DMS 273 (cell line): ENCODE data around the gene DNMT3A.
A peak's percentile ranks its signal among the peaks of the same experiment; 100 is the strongest.

Source experiments
- DNase-seq: peaks from one replicate; lab custom pipeline; 2025; ENCODE audit not compliant: unreplicated experiment; lab: John Stamatoyannopoulos, UW

DNMT3A gene

DNA sequence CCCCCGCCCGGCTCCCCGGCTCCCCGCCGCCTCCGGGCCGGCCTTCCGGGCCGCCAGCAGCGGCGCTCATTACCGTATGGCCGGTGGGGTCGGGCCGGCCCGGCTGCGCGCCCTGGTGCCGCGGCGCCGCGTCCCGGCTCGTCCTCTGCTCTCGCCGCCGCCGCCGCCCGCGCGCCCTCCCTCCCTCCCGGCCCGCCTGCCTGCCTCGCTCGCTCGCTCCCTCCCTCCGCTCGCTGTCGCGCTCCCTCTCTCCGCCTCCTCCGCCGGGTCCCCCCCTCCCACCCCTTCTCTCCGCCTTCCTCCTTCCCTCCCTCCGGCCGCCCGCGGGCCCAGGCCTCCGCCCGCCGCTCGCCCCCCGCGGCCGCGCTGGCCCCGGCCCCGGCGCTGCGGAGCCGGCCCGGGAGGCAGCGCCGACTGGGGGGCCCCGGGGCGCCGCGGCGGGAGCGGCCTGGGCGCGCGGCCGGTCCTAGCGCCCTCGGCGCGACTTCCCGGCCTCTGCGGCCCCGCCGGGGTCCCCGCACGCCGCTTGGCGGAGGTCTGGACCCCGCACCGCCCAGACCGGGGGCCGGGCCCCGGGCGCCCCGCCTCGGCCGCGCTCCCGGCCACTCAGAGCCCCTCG is at the start of gene DNMT3A:
DNMT3A (minus strand) TSS at position 173 of the 619 bp plus-strand sequence. CDS start 27,941 bp downstream, outside the sequence.
- DNase-seq, result peak; percentile 87

- no peak for DNase-seq
Observed at GRCh38 chr2:25389161-25389560, 47.4 kb upstream of the DNMT3A start.

DNA sequence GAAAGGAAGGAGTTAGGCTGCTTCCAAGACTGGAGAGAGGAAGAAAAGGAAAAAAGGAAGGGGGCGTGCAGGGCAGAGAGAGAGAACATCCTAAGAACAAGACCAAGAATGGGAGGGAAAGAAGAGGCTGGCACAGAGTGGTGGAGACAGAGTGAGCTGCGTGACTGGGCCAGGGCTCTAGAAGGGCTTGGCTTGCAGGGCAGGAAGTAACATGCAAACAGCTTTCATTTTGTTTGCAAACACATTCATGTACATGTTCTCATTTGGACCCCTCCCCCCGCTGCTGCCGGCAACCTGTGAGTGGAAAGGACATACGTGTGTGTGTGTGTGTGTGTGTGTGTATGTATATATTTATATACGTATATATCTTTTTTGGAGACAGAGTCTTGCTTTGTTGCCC is 46.8 kb upstream of the DNMT3A start:
- DNase-seq, result no peak

GRCh38 chr2:25387876-25388449 is 46.2 kb upstream of the DNMT3A start:
- no peak for DNase-seq

GRCh38 chr2:25386971-25387875 is 45.5 kb upstream of the DNMT3A start:
- DNase-seq, result no peak

- no peak for DNase-seq
Observed at GRCh38 chr2:25385910-25386309, 44.2 kb upstream of the DNMT3A start.

GRCh38 chr2:25383806-25384205 is 42.1 kb upstream of the DNMT3A start:
- no peak for DNase-seq

GRCh38 chr2:25381502-25381901 is 39.8 kb upstream of the DNMT3A start:
- no peak for DNase-seq

DNA sequence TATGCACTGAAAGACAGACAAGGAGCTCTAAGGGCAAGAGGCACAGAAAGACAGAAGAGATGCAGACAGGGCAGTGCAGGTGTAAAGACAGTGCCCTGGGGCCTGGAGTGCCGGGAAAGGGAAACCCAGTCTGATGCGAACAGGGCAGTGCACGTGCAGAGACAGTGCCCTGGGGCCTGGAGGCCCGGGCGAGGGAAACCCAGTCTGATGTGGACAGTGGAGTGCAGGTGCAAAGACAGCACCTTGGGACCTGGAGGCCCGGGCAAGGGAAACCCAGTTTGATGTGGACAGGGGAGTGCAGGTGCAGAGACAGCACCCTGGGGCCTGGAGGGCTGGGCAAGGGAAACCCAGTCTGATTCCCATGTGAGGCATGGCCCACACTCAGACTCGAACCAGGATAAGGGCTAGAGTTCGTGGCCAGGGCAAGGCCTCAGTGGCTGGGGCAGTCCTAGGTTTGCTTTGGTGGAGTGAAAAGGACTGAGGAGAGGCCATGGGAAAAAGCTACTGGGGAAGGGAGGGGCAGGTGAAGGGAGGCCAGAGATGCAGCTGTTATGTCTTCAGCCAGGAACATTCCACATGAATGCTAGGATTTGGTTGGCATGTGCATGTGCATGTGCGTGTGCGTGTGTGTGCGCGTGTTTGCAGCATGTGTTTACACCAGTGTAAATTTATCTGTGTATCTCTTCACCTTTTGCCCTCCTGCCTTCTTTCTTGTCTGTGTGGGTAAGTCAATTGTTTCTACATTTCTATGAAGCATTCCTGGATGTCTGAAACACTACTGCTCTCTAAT is 39.1 kb upstream of the DNMT3A start:
- DNase-seq, result no peak

- DNase-seq, result no peak
Observed at GRCh38 chr2:25380023-25380422, 38.3 kb upstream of the DNMT3A start.

GRCh38 chr2:25379535-25379934 is 37.8 kb upstream of the DNMT3A start:
- DNase-seq, result no peak

DNA sequence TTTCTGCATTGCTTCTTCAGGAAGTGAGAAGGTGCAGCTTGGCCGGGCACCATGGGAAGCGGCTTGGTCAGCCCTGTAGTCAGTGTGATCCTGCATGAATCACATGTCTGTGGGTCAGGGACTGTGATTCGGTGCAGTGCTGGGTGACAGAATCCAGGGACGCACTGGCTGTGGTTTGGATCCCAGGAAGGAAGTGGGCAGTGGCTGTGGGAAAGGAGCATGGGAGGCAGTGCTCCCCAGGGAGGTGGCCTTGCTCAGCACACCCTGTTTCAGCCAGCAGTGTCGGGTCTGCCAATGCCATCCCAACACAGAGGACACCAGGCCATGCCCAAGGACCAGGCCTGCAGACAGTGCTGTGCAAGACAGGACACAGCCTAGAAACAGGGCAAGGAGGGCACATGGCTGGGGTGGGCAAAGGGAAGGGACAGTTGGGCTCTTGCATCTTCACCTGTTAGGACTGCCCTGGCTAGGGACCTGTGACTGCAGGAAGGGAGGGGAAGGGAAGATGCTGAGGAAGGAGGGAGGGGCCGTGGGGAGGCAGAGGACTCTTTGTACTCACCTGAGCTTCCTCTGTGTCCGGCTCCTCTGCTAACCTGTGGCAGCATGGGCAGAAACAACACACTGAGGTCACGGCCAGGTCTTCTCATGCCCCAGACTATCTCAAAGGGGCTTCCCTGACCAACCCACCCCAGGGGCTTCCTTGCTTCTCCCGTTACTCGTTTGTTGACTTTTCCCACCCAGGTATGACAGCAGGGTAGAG is 37.2 kb upstream of the DNMT3A start:
- no peak for DNase-seq

GRCh38 chr2:25377822-25378421 is 36.2 kb upstream of the DNMT3A start:
- DNase-seq, result no peak

DNA sequence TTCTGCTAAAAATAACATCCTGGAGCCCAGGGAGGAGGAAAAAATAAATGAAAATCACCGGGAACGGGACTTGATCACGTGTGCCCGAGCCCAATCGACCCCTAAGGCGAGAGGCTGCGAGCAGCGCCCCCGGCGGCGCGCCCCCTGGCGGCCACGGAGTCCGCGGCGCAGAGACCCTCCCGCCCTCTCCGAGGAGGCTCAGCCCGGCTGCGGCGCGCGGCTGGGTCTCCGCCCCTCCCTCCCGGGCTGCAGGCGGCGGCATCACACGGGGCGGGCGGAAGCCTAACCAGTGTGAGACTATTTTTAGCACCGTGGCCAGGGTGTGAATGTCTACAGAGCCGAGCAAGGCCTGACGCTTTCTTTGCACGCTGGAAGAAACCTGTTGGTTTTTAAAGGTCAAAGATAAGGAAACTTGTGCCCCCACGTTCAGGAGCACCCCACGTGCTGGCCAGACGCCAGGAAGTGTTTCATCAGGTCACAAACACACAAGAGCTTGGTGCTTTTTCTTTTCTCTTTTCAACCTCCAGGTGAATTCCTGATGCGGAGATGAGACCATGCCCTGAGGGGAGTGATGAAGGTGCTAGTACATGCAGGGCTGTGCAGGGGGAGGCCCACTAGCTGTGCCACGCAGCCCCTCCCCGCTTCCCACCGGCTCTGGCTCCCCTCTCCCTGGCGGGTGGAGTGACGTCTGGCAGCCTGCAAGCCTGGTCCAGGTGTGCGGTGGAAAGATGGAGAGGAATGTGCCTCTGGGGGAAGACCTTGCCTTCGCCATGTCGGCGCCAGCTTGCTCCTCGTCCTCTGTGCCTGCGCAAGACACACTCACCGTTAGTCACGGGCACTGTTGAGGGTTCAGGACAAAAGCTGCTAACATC is 35.3 kb upstream of the DNMT3A start:
- DNase-seq, result peak; percentile 97

- no peak for DNase-seq
Observed at GRCh38 chr2:25375989-25376545, 34.3 kb upstream of the DNMT3A start.

- DNase-seq, result no peak
Observed at GRCh38 chr2:25375371-25375988, 33.8 kb upstream of the DNMT3A start.

DNA sequence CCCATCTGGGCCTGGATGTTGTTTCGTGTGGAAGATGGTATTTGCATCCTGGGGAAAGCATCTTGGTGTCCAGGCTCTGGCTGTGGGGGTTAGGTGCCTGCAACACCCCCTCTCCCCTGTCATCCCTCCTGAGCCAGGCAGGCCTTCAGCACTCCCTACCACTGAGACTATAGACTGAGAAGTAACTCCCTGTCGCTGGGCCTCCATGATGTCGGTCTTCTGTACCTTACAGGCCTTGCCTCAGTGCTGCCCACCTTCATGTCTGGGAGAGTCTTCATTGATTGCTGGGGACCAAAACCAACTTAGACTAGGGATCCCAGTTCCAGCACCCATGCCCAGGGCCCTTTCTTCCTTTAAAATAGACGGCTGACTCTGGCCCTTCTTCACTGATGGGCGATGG is 33.1 kb upstream of the DNMT3A start:
- no peak for DNase-seq

- no peak for DNase-seq
Observed at GRCh38 chr2:25374411-25374810, 32.7 kb upstream of the DNMT3A start.
